ENCODE results near the gene RHOD. TPM values are rescaled to one million over a fixed set of nuclear protein-coding genes. Genes with fewer than 3 reads are reported as not detected.

Gene RHOD
- total RNA-seq, 1 donor from 2014 or later = 49.5 TPM

GRCh38 chr11:67090717-67091116, 34.1 kb downstream of the RHOD start:
- intact Hi-C loops (cut with micrococcal nuclease) = no loop called here
- Histone ChIP-seq H3K27me3 (ENCODE audit: low read depth) (peaks cover 12% of the 10 kb centered on the region), H3K9me3 (replicated peaks) (no peaks in the 10 kb centered on the region), H3K27ac (replicated peaks) (no peak overlapping the region), H3K36me3 (no peaks in the 10 kb centered on the region), H3K4me3 (no peak overlapping the region), H3K4me1 (no peaks in the 10 kb centered on the region)
- no peak for DNase-seq
- no peak for TF ChIP-seq CTCF (IDR thresholded peaks at IDR 0.05; ENCODE audit: borderline replicate concordance)

- no peak overlapping the region for H3K27ac ChIP-seq (replicated peaks)
- peaks cover 9% of the 10 kb centered on the region for H3K4me1 ChIP-seq
- no peak overlapping the region for H3K4me3 ChIP-seq
- H3K9me3 ChIP-seq (replicated peaks) = no peaks in the 10 kb centered on the region
- TF ChIP-seq CTCF (IDR thresholded peaks at IDR 0.05; ENCODE audit: borderline replicate concordance) = no peak
- peaks cover 12% of the 10 kb centered on the region for H3K27me3 ChIP-seq (ENCODE audit: low read depth)
- H3K36me3 ChIP-seq = no peaks in the 10 kb centered on the region
- DNase-seq = no peak
- intact Hi-C loops (cut with micrococcal nuclease) = no loop called here
Measured at GRCh38 chr11:67095214-67095507, 38.5 kb downstream of the RHOD start.

- H3K4me3 ChIP-seq = no peak overlapping the region
- H3K27me3 ChIP-seq (ENCODE audit: low read depth) = no peaks in the 10 kb centered on the region
- H3K36me3 ChIP-seq = no peaks in the 10 kb centered on the region
- peak; percentile 43 for DNase-seq
- H3K4me1 ChIP-seq = peaks cover 9% of the 10 kb centered on the region
- no peak for TF ChIP-seq CTCF (IDR thresholded peaks at IDR 0.05; ENCODE audit: borderline replicate concordance)
- no peak overlapping the region for H3K27ac ChIP-seq (replicated peaks)
- H3K9me3 ChIP-seq (replicated peaks) = no peaks in the 10 kb centered on the region
- intact Hi-C loops (cut with micrococcal nuclease) = no loop called here
Measured at GRCh38 chr11:67098799-67099429, 42.3 kb downstream of the RHOD start.

- intact Hi-C loops (cut with micrococcal nuclease) = no loop called here
Measured at GRCh38 chr11:67099831-67100324, 43.2 kb downstream of the RHOD start.

GRCh38 chr11:67102664-67103063, 46.0 kb downstream of the RHOD start:
- DNase-seq = no peak
- Histone ChIP-seq H3K4me1 (peaks cover 14% of the 10 kb centered on the region), H3K36me3 (no peaks in the 10 kb centered on the region), H3K4me3 (no peak overlapping the region), H3K27ac (replicated peaks) (no peak overlapping the region), H3K27me3 (ENCODE audit: low read depth) (no peaks in the 10 kb centered on the region), H3K9me3 (replicated peaks) (no peaks in the 10 kb centered on the region)
- TF ChIP-seq CTCF (IDR thresholded peaks at IDR 0.05; ENCODE audit: borderline replicate concordance) = no peak
- intact Hi-C loops (cut with micrococcal nuclease) = no loop called here

More at GRCh38 chr11:67099831-67100324, 43.2 kb downstream of the RHOD start:
- no peak for TF ChIP-seq CTCF (IDR thresholded peaks at IDR 0.05; ENCODE audit: borderline replicate concordance)
- Histone ChIP-seq H3K36me3 (no peaks in the 10 kb centered on the region), H3K27me3 (ENCODE audit: low read depth) (no peaks in the 10 kb centered on the region), H3K4me3 (no peak overlapping the region), H3K27ac (replicated peaks) (no peak overlapping the region), H3K4me1 (peaks cover 9% of the 10 kb centered on the region), H3K9me3 (replicated peaks) (no peaks in the 10 kb centered on the region)
- DNase-seq = no peak

Measured in left ventricle myocardium inferior (tissue), 1 donor.